HEK293T (cell line): ENCODE results near the gene SPATA32.

Source experiments
- BHLHE40 ChIP-seq: fragments of 450-650 bp; IDR thresholded peaks from 2 replicates; pipeline ENCODE4 v1.6.1; 2016; ENCODE audit warnings: mild to moderate bottlenecking, moderate library complexity, borderline replicate concordance
- FOXA1 ChIP-seq: fragments of 450-650 bp; IDR thresholded peaks from 2 replicates; pipeline ENCODE4 v1.6.1; 2016; ENCODE audit warnings: mild to moderate bottlenecking
- FOXK2 ChIP-seq: fragments of 450-650 bp; IDR thresholded peaks from 2 replicates; pipeline ENCODE4 v1.6.1; 2016; ENCODE audit warnings: mild to moderate bottlenecking
- FOXM1 ChIP-seq: fragments of 450-650 bp; IDR thresholded peaks from 2 replicates; pipeline ENCODE4 v1.6.1; 2017; ENCODE audit warnings: mild to moderate bottlenecking, borderline replicate concordance
- NFRKB ChIP-seq: fragments of 450-650 bp; IDR thresholded peaks from 2 replicates; pipeline ENCODE4 v1.6.1; 2016; ENCODE audit warnings: mild to moderate bottlenecking, moderate library complexity
- SP1 ChIP-seq: fragments of 450-650 bp; IDR thresholded peaks from 2 replicates; pipeline ENCODE4 v1.6.1; 2017
- ZNF384 ChIP-seq: fragments of 450-650 bp; IDR thresholded peaks from 2 replicates; pipeline ENCODE4 v1.6.1; 2016
- TF ChIP-seq, protein P1 (sequence below): fragments of 450-650 bp; IDR thresholded peaks from 2 replicates; pipeline ENCODE4 v1.6.1; 2016

- TF ChIP-seq FOXM1 (no peak), ZNF384 (no peak), SP1 (no peak), FOXK2 (no peak), BHLHE40 (no peak), NFRKB (no peak), FOXA1 (no peak)
- TF ChIP-seq, protein P1, sequence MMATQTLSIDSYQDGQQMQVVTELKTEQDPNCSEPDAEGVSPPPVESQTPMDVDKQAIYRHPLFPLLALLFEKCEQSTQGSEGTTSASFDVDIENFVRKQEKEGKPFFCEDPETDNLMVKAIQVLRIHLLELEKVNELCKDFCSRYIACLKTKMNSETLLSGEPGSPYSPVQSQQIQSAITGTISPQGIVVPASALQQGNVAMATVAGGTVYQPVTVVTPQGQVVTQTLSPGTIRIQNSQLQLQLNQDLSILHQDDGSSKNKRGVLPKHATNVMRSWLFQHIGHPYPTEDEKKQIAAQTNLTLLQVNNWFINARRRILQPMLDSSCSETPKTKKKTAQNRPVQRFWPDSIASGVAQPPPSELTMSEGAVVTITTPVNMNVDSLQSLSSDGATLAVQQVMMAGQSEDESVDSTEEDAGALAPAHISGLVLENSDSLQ: no peak
These were observed 24.4 kb upstream of the SPATA32 start for GRCh38 chr17:45286286-45286685.
